ENCODE measurements around the gene RAB3A.

The RAB3A gene, protein sequence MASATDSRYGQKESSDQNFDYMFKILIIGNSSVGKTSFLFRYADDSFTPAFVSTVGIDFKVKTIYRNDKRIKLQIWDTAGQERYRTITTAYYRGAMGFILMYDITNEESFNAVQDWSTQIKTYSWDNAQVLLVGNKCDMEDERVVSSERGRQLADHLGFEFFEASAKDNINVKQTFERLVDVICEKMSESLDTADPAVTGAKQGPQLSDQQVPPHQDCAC

DNA sequence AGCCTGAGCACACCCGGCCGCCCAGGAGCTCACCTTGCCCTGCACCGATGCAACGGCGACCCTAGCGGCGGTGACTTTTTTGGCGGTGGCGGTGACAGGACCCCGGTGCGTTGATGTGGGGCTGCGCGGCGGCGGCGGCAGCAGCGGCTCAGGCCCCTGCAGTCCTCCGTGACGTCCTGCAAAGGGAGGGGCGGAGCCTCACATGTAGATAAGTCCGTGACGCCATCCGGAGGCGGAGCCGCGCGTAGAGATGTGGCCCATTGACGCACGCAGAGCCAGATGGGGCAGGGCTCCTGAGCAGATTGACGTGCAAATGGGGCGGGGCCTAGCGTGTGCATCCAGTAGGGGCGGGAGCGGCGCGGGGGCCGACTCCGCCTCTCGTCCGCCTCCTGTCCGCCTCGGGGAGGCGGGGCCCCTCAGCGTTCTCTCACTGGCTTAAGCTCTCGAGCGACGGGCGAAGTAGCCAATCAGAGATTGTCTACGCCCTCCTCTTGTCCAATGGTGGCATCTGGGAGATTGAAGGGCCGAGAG is at the start of gene RAB3A:
RAB3A (minus strand) TSS at position 180 of the 531 bp plus-strand sequence. CDS start 1,302 bp downstream, outside the sequence.
- no peaks in the 10 kb centered on the region for H3K9me3 ChIP-seq (ENCODE audit: control insufficient read depth, insufficient read depth, low read length)
- peak within 1 kb of the TSS; percentile 89 for H3K9ac ChIP-seq (ENCODE audit: low read depth, low read length)
- no peaks in the 10 kb centered on the region; the same call in 1 of the 2 replicates for H3K4me1 ChIP-seq (ENCODE audit: insufficient read depth, low read length)
- H3K36me3 ChIP-seq (ENCODE audit: insufficient read depth, low read length), result no peaks in the 10 kb centered on the region

DNA sequence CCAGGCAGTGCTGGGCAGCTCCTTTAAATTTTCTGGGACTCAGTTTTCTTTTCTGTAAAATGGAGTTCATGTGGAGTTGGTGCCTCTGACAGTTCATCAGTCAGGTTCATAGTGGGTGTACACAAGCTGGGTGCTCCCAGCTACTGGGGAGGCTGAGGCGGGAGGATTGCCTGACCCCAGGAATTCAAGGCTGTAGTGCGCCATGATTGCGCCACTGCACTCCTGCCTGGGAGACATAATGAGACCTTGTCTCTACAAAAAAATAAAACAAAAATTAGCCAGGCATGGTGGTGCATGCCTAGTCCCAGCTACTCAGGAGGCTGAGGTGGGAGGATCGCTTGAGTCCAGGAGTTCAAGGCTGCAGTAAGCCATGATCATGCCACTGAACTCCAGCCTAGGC is 49.3 kb upstream of the RAB3A start:
- H3K9ac ChIP-seq (ENCODE audit: low read depth, low read length), result no peak overlapping the region
- H3K9me3 ChIP-seq (ENCODE audit: control insufficient read depth, insufficient read depth, low read length), result no peaks in the 10 kb centered on the region
- no peaks in the 10 kb centered on the region for H3K36me3 ChIP-seq (ENCODE audit: insufficient read depth, low read length)
- H3K4me1 ChIP-seq (ENCODE audit: insufficient read depth, low read length), result peaks cover 5% of the 10 kb centered on the region; the same call in 1 of the 2 replicates

DNA sequence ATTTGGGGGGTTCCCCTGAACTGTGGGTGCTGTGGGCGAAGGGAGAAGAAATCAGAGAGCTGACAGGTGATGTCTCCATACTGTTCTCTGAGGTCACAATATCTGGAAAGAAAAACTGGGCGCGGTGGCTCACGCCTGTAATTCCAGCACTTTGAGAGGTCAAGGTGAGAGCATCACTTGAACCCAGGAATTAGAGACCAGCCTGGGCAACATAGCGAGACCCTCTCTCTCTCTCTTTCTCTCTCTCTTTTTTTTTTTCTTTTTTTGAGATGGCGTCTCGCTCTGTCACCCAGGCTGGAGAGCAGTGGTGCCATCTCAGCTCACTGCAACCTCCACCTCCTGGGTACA is 48.5 kb upstream of the RAB3A start:
- Histone ChIP-seq H3K36me3 (ENCODE audit: insufficient read depth, low read length) (no peaks in the 10 kb centered on the region), H3K9ac (ENCODE audit: low read depth, low read length) (no peak overlapping the region), H3K4me1 (ENCODE audit: insufficient read depth, low read length) (peaks cover 11% of the 10 kb centered on the region; the same call in 1 of the 2 replicates)

DNA sequence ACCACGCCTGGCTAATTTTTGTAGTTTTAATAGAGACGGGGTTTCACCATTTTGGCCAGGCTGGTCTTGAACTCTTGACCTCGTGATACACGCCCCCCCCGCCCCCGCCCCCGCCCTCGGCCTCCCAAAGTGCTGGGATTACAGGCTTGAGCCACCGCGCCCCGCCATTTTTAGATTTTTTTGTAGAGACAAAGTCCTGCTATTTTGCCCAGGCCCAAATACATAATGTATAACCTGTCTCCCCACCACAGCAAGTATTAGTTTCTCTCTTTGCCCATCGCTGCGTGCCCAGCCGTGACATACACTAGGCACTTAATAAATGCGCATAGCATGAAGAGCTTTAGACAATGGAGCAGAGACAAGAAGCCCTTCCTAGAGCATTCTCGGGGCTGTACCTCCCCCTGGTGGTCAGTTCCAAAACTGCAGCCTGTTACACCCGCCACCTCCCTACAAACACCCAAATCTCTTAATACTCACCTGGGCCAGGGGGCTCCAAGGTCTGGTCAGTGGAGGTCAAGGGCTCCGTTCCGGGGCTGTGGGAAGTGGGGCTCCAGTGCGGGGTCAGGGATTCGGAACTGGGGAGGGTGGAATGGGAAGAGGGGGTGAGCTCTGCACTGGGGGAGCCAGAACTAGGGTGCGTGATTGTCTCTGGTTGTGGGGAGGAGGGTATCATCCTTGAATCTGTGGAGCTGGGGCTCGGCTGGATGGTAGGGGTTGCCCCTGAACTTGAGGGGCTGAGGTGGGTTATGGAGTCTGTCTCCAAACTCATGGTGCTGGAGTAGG is 47.9 kb upstream of the RAB3A start:
- Histone ChIP-seq H3K9me3 (ENCODE audit: control insufficient read depth, insufficient read depth, low read length) (no peaks in the 10 kb centered on the region), H3K9ac (ENCODE audit: low read depth, low read length) (peak overlapping the region; percentile 31; the same call in 1 of the 2 replicates), H3K36me3 (ENCODE audit: insufficient read depth, low read length) (no peaks in the 10 kb centered on the region), H3K4me1 (ENCODE audit: insufficient read depth, low read length) (peaks cover 11% of the 10 kb centered on the region; the same call in 1 of the 2 replicates)

More for the DNA sequence above, 48.5 kb upstream of the RAB3A start:
- no peaks in the 10 kb centered on the region for H3K9me3 ChIP-seq (ENCODE audit: control insufficient read depth, insufficient read depth, low read length)

DNA sequence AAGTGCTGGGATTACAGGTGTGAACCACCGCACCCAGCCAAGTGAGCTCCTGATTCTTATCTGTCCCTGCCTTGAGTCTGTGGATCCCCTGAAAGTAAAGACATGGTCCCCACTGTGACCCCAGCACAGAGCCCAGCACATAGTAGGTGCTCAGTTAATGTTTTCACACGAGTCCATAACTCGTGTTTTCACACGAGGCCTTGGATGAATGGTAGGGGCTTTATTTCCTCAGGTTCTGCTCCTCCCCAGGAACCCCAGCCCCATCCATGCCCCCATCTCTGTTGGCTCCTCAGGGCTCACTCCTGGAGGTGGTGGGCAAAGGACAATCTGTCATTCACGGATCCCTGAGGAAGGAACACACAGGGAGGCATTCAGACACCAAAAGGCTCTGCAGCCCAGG is 46.0 kb upstream of the RAB3A start:
- H3K36me3 ChIP-seq (ENCODE audit: insufficient read depth, low read length), result no peaks in the 10 kb centered on the region
- H3K9me3 ChIP-seq (ENCODE audit: control insufficient read depth, insufficient read depth, low read length), result no peaks in the 10 kb centered on the region
- H3K4me1 ChIP-seq (ENCODE audit: insufficient read depth, low read length), result peaks cover 8% of the 10 kb centered on the region; the same call in 1 of the 2 replicates

DNA sequence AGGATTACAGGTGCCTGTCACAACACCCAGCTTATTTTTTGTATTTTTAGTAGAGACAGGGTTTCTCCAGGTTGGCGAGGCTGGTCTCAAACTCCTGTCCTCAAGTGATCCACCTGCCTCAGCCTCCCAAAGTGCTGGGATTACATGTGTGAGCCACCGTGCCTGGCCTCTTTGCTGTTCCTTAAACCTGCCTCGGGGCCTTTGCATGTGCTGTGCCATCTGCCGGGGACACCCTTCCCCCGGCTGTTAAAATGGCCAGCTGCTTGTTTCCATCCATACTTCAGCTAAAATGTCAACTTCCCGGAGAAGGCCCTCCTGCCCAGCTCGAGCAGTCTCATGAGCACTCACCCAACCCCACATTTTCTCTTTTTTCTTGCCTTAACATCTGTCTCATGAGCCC is 41.5 kb upstream of the RAB3A start:
- Histone ChIP-seq H3K9ac (ENCODE audit: low read depth, low read length) (no peak overlapping the region), H3K9me3 (ENCODE audit: control insufficient read depth, insufficient read depth, low read length) (no peaks in the 10 kb centered on the region), H3K4me1 (ENCODE audit: insufficient read depth, low read length) (peaks cover 10% of the 10 kb centered on the region; the same call in 1 of the 2 replicates), H3K36me3 (ENCODE audit: insufficient read depth, low read length) (no peaks in the 10 kb centered on the region)

More for the DNA sequence above, 46.0 kb upstream of the RAB3A start:
- no peak overlapping the region for H3K9ac ChIP-seq (ENCODE audit: low read depth, low read length)

DNA sequence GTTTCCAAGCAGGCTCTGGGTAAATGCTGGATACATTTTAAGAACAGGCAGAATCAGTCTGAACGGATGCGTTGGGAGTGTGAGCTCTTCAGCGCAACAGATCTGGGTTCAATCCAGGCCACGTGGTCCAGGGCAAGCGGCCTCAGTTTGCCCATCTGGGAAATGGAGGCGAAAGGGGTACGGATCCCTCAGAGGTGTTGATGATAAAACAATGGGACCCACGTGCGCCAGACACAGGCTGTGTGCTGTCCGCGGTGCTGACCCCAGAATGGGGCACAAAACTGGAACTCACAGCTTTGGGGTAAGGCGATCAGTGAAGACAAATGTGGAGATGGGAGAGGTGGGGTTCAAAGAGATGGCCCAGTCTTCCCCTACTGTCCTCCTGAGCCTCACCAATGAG is 35.5 kb upstream of the RAB3A start:
- H3K9ac ChIP-seq (ENCODE audit: low read depth, low read length), result no peak overlapping the region

DNA sequence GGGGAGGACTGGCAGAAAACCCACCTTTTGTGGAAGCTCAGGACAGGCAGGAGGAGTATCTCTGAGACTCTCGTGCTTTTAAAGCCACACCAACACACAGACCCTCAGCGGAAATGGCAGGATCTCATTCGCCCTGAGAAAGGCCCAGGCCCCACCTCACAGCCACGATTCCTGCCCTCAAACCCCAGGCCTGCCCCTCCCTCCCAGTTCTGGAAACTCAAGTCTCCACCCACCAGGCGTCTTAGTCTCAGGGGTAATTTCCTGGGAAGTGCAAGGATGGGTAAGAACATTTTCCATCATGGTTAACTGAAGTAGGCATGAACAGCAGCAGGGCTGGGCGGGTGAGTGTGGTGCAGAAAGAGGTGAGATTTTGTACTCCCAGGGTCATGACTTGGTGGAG is 30.4 kb upstream of the RAB3A start:
- H3K36me3 ChIP-seq (ENCODE audit: insufficient read depth, low read length), result no peaks in the 10 kb centered on the region
- H3K9me3 ChIP-seq (ENCODE audit: control insufficient read depth, insufficient read depth, low read length), result no peaks in the 10 kb centered on the region
- no peak overlapping the region for H3K9ac ChIP-seq (ENCODE audit: low read depth, low read length)
- H3K4me1 ChIP-seq (ENCODE audit: insufficient read depth, low read length), result peaks cover 18% of the 10 kb centered on the region

More for the DNA sequence above, 35.5 kb upstream of the RAB3A start:
- 0 out of 2 replicates have a peak, but pooled peaks cover 3% of the 10 kb centered on the region for H3K4me1 ChIP-seq (ENCODE audit: insufficient read depth, low read length)
- H3K9me3 ChIP-seq (ENCODE audit: control insufficient read depth, insufficient read depth, low read length), result no peaks in the 10 kb centered on the region
- no peaks in the 10 kb centered on the region for H3K36me3 ChIP-seq (ENCODE audit: insufficient read depth, low read length)

DNA sequence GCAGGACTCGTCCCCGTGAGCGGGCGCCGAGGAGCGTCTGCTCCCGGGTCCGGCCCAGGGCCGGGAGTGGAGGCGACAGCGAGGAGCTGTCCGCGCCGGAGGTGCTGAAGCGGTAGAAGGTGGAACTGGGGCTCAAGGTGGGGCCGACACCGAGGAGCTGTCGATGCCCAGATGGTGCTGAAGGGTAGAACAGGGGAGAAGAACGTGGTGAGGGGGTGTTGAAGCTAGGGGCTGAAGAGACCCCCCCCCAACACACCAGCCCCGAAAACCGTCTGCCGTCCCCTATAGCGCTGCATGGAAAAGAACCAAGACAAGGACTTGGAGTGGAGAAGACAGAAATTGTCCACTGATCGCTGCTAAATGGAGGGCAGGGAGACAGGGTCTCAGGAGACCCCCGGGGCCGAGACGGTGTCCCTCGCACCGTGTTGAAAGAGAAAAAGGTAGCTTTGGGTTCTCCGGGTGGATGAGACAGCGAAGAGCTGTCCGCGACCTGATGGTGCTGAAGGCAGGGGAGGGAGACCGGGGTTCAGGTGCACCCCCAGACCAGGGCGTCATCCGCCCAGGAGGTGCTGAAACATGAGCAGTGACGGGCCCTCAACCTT is 29.5 kb upstream of the RAB3A start:
- Histone ChIP-seq H3K36me3 (ENCODE audit: insufficient read depth, low read length) (no peaks in the 10 kb centered on the region), H3K9me3 (ENCODE audit: control insufficient read depth, insufficient read depth, low read length) (no peaks in the 10 kb centered on the region), H3K4me1 (ENCODE audit: insufficient read depth, low read length) (peaks cover 18% of the 10 kb centered on the region), H3K9ac (ENCODE audit: low read depth, low read length) (peak overlapping the region; percentile 26; the same call in 1 of the 2 replicates)

DNA sequence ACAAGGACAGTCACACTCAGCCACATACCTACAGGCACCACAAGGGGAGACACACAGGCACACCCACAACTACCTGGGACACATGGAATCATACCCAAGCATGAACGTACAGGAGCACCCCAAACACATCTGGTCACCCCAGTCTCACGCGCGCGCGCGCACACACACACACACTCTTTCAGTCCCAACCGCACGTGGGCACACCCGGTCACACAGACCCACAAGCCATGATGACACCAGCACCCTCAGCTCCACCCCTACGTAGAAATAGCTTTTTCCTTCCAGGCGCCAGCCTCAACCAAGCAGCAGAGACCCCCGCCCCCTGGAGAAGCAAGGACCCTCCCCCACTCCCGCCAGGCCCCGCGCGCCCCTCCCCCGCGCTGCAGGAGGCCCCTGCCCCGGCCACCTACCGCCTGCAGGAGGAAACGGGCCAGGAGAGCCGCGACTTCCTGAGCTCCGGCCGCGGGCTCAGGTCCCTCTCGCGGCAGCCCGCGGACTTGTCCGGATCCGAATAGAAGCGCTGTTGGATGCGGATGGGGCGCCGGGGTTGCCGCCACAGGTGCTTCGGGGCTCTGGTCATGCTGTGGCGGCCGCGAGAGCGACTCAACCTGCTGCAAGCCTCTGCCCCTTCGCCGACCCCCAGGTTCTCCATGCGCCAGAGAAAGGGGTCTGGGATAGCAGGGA is 28.8 kb upstream of the RAB3A start:
- Histone ChIP-seq H3K36me3 (ENCODE audit: insufficient read depth, low read length) (no peaks in the 10 kb centered on the region), H3K9me3 (ENCODE audit: control insufficient read depth, insufficient read depth, low read length) (no peaks in the 10 kb centered on the region), H3K4me1 (ENCODE audit: insufficient read depth, low read length) (peaks cover 18% of the 10 kb centered on the region), H3K9ac (ENCODE audit: low read depth, low read length) (peak overlapping the region; percentile 47; the same call in 1 of the 2 replicates)

DNA sequence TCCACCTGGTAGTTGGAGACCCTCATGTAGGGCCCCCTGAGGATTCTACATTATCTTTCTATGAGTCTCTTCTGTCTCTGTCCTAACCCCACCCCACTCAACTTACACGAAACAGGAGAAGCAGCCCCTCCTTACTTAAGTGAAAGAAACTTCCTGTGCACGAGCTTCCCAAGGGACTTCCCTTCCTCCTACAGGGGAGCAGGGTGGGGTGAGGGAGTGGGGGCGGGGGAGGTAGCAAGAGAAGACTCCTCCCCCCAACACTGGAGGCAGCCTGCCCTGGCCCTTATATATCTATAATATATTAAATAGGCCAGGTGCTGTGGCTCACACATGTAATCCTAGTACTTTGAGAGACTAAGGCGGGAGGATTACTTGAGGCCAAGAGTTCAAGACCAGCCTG is 27.9 kb upstream of the RAB3A start:
- Histone ChIP-seq H3K9ac (ENCODE audit: low read depth, low read length) (peak overlapping the region; percentile 51), H3K9me3 (ENCODE audit: control insufficient read depth, insufficient read depth, low read length) (no peaks in the 10 kb centered on the region)

DNA sequence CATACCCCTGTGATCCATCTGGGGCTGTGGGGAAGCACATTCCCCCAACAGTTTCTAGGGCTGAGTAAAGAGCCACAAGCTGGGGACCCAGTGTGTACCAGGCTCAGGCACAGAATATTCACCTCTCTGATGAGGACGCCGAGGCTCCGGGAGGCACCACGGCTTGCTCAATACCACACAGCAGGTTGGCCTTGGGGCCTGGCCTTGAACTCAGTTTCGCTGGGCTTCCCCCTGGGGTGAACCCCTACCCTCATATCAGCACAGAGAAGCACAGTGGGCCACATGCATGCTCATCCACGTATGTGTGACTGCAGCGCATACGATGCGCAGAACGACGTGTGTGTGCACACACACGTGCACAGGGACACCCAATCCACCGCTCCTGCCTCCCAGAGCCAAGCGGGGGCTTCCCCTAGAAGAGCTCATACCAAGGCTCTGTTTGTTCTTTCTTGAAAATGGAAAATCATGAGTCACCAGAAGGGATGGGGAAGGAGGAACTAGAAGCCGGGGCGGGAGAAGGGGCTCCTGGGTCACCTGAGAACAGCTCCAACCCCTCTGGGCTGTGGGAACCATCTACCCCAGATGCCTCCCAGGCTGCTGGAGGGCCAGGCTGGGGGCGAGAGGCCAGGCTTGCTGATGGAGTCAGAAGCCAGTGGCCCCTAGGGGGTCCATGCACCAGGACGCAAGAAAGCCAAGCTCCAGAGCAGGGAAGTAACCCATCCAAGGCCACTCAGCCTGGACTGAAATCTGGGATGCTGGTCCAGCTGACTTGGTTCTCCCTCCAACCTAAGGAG is 27.3 kb upstream of the RAB3A start:
- Histone ChIP-seq H3K9me3 (ENCODE audit: control insufficient read depth, insufficient read depth, low read length) (no peaks in the 10 kb centered on the region), H3K4me1 (ENCODE audit: insufficient read depth, low read length) (peaks cover 18% of the 10 kb centered on the region), H3K9ac (ENCODE audit: low read depth, low read length) (peak overlapping the region; percentile 51), H3K36me3 (ENCODE audit: insufficient read depth, low read length) (no peaks in the 10 kb centered on the region)

More for the DNA sequence above, 27.9 kb upstream of the RAB3A start:
- Histone ChIP-seq H3K4me1 (ENCODE audit: insufficient read depth, low read length) (peaks cover 18% of the 10 kb centered on the region), H3K36me3 (ENCODE audit: insufficient read depth, low read length) (no peaks in the 10 kb centered on the region)

DNA sequence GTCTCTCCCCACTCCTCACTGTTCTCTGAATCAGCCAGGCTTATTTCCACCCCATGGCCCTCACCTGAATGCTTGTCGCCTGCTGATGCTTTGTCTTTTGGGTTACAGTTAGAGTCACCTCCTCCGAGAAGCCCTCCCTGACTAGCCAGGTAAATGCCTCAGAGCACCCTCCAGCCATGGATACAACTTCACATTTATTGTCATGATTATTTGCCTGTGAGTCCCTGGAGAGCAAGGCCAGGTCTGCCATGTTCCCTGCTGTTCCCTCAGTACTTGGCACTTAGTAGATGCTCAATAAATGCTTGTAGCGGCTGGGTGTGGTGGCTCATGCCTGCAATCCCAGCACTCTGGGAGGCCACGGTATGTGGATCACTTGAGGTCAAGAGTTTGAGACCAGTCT is 26.1 kb upstream of the RAB3A start:
- Histone ChIP-seq H3K9me3 (ENCODE audit: control insufficient read depth, insufficient read depth, low read length) (no peaks in the 10 kb centered on the region), H3K4me1 (ENCODE audit: insufficient read depth, low read length) (peaks cover 18% of the 10 kb centered on the region), H3K9ac (ENCODE audit: low read depth, low read length) (no peak overlapping the region), H3K36me3 (ENCODE audit: insufficient read depth, low read length) (no peaks in the 10 kb centered on the region)

Measured in ES-I3 (cell line).